Stimulated activated CD8-positive, alpha-beta memory T cell treated with anti-CD3 and anti-CD28 coated beads, Interleukin-12 subunit alpha, Interleukin-12 subunit beta, amount 100 ng/mL, for 1 hour (primary cell): ENCODE data around the gene CAMKK1.
"Not testable (repeated sequence)": the region's sequence is repeated elsewhere in the genome, so short reads cannot be mapped to it uniquely, and the experiment has no call there.

Experiments used
- DNase-seq: peaks from one replicate; pipeline ENCODE4 v3.0.0-alpha.2; 2020; ENCODE audit warnings: low read depth

Gene CAMKK1

GRCh38 chr17:3845621-3846436, 47.0 kb downstream of the CAMKK1 start, which contains the start of gene NCBP3:
NCBP3 (minus strand) TSS chr17:3846246; CDS start chr17:3846223, 23 bp downstream.
- DNase-seq: peak; percentile 85

GRCh38 chr17:3845291-3845620, 47.6 kb downstream of the CAMKK1 start:
- peak; percentile 7 for DNase-seq

GRCh38 chr17:3844556-3844955, 48.3 kb downstream of the CAMKK1 start:
- not testable (repeated sequence) for DNase-seq

- peak; percentile 22 for DNase-seq
Measured at GRCh38 chr17:3843935-3844516, 48.8 kb downstream of the CAMKK1 start.

GRCh38 chr17:3838206-3838605, 54.6 kb downstream of the CAMKK1 start:
- no peak for DNase-seq

GRCh38 chr17:3836551-3836950, 56.3 kb downstream of the CAMKK1 start:
- DNase-seq: no peak

GRCh38 chr17:3835410-3836229, 57.2 kb downstream of the CAMKK1 start:
- no peak for DNase-seq

GRCh38 chr17:3834811-3835210, 58.0 kb downstream of the CAMKK1 start:
- no peak for DNase-seq

GRCh38 chr17:3828852-3829232, 64.0 kb downstream of the CAMKK1 start:
- DNase-seq: no peak

- DNase-seq: no peak
Measured at GRCh38 chr17:3828151-3828851, 64.6 kb downstream of the CAMKK1 start.

GRCh38 chr17:3827124-3827773, 65.6 kb downstream of the CAMKK1 start:
- peak; percentile 62 for DNase-seq

- no peak for DNase-seq
Measured at GRCh38 chr17:3826191-3826590, 66.7 kb downstream of the CAMKK1 start.

GRCh38 chr17:3821101-3821500, 71.8 kb downstream of the CAMKK1 start:
- no peak for DNase-seq

- DNase-seq: no peak
Measured at GRCh38 chr17:3818786-3819185, 74.1 kb downstream of the CAMKK1 start.

- DNase-seq: no peak
Measured at GRCh38 chr17:3817851-3818605, 74.8 kb downstream of the CAMKK1 start.

GRCh38 chr17:3815925-3816324, 76.9 kb downstream of the CAMKK1 start:
- DNase-seq: no peak

- DNase-seq: no peak
Measured at GRCh38 chr17:3815122-3815521, 77.7 kb downstream of the CAMKK1 start.

GRCh38 chr17:3814361-3814760, 78.5 kb downstream of the CAMKK1 start:
- DNase-seq: no peak

- no peak for DNase-seq
Measured at GRCh38 chr17:3813171-3813570, 79.7 kb downstream of the CAMKK1 start.

GRCh38 chr17:3812771-3813170, 80.1 kb downstream of the CAMKK1 start:
- DNase-seq: no peak

GRCh38 chr17:3812284-3812683, 80.6 kb downstream of the CAMKK1 start:
- DNase-seq: no peak
